ENCODE measurements around the gene LNPEP.

Gene LNPEP

DNA sequence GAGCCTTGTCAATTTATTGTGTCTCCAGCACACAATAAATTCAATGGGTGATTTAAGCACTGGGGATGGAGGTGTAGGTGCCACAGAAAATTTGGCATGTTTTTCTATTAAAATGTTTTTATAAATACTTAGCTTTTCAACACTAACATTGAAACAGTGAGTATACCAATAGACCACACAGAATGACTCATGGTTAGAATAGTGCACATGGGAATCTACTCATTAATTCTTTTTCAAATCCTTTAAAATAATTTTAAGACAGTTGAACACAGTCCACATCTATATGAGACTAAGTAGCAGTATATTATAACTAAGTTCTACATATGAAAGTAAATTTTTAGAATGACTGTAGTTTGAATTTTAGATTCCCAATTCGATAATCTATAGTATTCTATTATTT is 67.1 kb downstream of the LNPEP start:
- DNase-seq, result peak; percentile 29

DNA sequence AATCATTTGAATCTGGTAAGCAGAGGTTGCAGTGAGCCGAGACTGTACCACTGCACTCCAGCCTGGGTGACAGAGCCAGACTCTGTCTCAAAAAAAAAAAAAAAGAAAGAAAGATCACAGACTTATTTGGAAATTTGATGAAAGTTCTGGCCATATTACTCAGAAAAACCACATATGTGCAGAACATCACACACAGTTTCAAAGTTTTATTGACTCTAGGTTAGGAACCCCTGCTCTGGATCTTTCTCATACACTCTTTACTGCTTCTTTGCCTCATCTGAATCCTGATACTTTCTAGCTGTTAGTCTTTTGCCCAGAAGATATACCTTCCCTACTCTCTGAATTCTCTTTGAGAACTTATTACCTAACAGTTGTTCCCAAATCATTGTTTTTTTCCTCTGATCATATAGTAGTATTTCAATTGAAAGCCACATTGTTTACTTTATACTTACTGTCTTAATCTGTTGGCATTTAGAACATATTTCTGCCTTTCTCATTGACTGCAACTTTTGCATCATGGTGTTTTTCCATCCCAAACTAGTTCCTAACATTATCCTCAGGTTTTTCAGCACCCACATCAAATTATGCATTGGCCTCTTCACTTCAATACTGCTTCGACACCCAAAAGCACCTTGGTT is 68.7 kb downstream of the LNPEP start:
- DNase-seq, result peak; percentile 22

DNA sequence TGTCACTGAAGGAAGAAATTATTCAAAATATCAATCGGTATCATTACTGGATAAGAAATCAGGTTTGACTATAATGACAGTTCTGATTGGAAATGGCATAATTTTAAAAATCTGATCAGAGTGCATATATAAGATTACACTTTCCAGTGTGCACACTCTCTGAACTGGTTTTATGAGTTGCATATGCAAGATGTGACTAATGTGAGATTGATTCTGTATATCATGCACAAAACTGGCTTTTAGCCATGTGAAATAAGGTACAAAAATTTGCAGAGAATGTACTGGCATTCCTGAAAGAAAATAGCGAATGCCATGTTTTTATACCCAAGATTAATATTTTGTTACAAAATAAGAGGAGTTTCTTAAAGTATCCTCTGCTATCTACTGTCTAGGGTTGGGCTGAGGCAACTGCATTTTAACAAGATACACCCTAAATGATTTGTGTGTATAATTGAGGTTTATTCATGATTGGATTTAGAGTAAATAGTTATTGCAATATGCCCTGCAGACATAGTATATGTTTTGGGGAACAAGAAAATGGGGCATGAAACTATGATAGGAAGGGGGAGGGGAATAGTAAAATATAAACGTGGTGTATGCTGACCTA is 70.7 kb downstream of the LNPEP start:
- DNase-seq, result peak; percentile 72

DNA sequence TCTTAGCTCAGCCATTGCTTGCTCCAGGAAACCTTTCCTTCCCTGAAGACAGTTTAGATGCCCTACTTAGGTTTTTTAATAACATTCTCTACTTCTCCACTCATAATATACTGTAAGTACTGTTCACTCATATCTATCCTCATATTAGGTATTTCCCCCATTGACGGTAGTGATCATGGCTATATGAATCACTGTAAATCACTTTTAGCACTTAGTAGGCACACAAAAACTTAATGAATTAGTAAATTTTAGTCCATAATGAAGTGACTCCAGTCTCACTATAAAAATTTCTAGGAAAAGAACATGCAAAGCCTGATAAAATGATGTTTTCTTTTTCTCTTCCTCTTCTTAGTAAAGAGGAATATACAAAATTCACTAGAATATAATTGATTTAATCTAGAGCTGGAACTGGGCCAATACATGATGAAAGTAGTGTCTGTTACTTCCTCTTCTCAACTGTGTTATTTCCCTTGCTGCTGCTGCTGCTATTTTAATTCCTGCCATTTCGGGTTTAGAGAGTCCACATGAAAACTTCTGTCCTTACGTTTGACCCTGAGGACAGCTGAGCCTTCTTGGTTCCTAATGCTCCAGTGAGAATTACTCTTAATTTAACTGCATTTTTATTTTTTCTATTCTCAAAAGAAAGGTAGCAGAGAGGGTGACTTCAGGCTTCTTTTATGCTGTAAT is 73.5 kb downstream of the LNPEP start:
- no peak for DNase-seq

DNA sequence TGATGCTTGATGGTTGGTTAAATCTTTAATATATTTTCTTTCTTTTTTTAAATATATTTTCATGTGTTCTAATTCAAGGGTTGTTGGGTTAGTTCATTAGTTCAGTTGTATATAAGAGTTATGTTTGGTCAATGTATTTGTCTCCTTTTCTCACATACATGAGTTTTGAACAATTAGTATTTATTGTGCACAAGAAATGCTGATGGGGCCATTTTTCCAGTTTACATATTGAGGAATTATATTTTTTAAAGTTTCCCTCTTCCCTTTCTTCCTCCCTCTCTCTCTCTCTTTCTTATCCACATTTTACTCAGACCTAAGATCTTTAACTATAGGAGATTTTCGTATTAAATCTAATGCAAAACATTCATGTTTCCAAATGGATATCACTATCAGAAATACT is 74.0 kb downstream of the LNPEP start:
- no peak for DNase-seq

DNA sequence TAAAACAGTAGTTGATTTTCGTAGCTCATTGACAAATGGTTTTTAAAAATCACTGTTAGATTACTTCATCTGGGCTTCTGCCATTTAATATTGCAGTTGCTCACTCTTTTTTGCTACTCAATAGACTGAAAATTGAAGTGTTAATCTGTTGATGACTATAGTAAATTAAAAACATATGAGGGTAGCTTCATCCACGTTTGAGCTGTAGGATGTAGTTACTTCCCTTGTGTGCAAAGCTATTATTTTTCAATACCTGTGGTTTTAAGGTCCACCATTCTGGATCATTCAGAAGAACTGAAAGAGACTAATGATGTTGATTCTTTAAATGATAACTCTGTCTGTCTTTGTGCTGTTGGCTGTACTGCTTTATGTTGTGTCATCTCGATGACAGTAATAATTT is 74.7 kb downstream of the LNPEP start:
- DNase-seq, result no peak

DNA sequence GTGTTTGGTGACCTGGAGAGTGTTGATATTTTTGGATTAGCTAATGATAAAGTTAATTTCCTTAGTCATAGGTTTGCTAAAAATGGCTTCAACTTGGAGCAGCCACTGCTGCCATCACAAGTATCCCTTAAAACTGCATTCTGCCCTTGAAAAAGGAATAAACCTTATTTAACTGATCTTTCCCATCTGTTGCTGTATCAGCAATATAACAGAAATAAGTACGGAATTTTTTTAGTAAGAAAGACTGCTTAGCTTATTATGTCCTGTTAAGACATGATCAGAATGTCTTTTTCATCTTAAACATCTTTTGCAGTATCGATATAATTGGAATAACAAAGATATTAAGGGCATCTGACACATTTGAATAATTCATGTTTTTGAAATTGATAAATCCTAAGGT is 75.7 kb downstream of the LNPEP start:
- DNase-seq, result no peak

DNA sequence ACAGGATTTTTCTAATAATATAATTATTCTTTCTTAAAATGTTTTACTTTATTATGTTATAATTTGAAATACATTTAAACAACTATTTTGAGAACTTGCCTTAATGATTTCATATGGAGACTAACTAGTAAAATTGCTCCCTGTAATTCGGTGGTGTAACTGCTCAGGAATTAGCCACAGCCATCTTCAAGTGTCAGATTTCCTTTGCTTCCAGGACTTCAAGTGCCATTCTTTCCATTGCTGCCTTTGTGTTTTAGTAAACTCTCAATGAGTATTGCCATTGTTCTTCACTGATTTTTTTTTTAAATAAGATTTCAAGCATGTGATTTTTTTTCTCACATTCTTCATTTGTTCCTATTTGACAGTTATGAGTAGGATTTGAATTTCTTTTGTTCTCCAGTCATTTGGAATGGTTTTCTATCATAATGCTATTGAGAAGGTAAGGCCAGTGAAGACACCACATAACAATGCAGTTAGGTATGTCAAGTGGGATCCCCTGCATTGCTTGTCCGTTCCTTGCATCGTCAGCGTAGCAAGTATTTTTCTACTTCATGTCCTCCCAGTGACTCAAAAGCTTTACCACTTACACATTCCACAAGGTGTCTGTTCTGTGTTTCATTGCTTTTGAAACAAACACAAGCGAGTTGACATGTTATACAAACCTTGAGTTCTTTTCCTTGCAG is 83.7 kb downstream of the LNPEP start:
- peak; percentile 58 for DNase-seq

DNA sequence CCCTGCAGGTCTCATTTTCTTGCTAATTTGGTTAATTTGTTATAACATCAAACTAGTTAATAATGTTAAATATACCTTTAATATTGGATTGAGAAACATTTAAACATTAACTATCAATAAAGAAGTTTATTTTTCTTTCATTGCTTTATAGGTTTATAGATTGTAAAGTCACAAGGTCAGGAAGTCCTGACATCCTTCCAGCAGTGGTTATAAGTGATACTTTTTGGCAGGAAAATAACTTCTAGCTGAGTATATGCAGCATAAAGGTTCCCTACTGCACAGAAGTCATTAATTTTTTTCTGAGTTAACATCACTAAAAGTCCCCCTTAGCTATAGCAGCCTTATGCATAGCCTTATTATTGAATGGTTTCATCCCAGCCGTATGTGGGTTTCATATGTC is 85.5 kb downstream of the LNPEP start:
- no peak for DNase-seq

DNA sequence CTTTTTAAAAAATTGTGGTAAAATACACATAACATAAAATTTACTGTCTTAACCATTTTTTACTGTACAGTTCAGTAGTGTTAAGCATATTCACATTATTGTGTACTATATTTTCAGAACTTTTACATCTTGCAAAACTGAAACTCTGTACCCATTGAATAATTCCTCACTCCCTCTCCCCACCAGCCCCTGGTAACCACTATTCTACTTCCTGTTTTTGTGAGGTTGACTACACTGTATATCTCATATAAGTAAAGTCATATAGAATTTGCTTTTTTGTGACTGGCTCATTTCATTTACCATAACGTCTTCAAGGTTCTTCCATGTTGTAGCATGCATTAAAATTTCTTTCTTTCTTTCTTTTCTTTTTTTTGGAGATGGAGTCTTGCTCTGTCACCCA is 87.0 kb downstream of the LNPEP start:
- DNase-seq, result no peak

DNA sequence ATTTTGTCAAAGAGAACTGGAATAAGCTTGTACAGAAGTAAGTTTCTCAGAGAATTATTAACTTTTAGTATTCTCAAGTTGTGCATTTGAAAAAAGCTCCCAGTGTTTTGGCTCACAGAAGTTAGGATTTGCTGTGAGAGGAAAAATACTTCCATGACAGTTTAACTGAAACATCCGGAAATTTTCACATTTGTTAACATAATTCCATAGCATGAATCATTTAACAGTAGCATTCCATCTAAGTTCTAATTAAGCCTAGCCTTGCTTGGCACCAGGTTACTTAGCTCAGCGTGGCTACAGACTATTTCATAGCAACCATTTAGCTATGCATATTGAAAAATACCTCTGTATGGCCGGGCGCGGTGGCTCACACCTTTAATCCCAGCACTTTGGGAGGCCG is 90.8 kb downstream of the LNPEP start:
- DNase-seq, result peak; percentile 14

DNA sequence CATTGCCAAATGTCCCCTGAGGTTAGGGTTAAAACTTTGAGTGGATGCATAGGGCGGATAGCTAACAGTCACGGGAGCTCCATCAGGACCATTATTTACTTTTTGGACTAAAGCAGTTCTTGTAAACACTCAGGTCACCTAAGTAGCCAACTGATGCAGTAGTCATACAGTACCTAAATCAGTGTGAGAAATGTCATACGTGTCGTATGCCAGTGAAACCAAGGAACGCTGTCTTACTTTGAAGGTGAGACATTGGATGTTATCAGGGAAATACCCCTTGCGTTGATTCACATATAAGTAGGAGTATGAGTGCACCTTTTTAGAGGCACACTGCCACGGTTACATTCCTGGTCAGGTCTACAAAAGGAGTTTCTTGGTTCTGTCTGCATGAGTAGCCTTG is 101.9 kb downstream of the LNPEP start:
- DNase-seq, result no peak

DNA sequence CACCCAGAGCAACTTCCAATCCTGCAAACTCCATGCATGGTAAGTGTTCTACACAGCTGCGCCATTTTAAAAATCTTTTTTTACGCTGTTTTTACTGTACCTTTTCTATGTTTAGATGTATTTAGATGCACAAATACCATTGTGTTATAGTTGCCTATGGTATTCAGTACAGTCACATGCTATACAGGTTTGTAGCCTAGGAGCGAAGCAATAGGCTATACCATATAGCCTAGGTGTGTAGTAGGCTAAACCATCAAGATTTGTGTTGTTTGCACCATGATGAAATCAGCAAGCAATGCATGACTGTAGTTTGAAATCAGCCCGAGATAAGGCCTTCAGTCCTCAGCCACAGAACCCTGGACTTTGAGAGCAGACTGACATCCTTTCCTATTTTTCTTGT is 105.4 kb downstream of the LNPEP start:
- no peak for DNase-seq

DNA sequence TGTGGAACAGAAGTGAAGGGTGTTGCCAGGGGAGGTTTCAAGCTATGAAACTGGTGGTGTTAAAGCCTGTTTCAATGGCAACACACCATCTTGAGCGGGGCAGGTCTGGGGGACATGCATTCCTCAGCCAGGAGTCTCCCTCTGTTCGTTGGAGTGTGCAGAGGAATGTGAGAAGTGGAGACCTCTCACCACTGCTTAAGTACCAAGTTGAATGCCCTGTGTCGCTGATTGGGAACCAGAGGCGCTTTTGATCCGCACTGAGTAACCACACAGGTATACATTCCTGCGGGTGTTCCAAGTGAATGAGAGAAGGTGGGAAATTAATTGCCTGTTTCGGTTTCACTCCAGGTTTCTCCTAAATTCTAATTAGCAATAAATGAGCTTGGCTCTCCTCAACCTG is 107.1 kb downstream of the LNPEP start:
- DNase-seq, result no peak

DNA sequence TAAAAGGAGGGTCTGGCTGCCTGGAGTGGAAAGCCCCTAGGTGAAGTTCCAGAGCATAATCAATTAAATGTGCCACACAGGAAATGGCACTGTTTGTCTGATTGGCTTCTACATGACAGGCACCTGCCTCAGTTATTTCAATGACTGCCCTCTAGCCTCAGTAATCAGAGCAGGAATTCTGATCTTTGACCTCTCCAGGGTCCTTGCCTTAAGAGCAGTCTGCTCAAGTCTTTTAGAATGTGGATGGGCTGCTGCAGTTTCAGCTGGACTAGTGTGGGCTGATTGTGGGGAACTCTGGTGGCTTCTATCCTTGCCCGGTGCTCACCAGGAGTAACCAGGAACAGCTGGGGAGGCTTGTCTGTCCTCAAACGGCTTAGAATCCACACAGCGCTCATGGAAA is 107.6 kb downstream of the LNPEP start:
- DNase-seq, result no peak

DNA sequence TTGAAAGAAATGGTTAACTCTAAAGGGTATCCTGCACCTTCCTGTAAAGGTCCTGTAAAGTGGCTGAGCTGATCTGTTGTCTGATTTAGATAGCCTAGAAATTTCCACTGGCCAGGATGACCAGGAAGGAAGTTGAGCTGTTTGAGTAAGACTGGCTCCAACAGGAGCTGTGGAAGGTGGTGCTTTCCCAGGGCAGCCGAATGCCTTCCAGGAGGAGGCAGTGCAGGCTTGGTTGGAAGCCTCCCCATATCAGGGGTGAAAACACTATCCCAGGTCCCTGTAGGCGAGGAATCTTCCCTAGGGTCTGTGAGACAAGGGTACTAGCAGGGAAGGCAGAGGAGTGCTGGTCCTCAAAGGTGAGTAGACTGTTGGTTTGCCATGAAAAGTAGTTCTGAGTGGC is 108.2 kb downstream of the LNPEP start:
- no peak for DNase-seq

DNA sequence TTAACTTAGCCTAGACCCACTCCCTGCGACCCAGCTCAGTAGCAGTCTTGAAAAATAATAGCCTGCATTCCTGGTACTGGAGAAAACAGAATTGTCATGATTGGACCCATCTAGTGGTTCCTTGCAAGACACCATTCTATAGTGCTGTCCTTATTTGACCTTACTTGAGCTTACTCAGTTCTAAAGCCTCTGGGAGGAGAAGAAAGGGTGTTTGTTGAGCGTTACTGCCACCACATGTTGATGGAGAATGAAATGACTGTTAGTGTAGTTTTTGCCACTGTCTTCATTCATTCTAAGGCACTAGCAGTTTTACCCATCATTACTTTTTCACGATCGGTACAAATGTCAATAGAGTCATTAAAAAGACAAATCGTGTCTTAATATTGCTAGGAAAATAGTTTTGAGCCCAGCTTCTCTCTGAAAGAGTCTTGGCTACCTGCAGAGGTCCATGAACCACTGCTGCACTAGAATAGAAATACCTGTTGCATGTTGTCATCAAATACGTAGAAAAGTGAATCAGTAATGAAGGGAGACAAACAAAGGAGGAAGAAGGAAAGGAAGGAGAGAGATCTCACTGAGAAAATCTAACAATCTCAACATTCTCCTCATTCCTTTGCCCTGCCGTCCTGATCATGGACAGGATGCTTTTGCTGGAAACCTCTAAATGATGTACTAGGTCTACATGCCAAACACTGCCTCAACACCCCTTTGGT is 110.5 kb downstream of the LNPEP start:
- DNase-seq, result peak; percentile 47

DNA sequence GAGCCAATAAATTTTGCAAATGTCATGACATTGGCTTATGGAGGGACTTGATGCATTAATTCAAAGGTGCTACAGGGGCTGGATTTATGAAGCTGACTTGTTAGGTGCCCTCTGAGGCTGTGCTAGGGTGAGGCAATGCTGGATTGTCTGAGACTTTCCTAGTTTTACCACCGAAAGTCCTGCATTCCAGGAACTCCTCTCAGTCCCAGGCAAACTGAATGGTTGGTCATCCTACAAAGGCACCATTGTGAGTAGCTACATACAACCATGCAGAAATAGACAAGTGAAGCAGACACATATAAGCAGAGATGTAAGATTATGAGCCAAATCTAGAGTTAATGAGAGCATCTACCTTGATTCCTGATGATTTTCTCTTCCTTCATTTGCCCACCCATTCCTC is 111.2 kb downstream of the LNPEP start:
- no peak for DNase-seq

DNA sequence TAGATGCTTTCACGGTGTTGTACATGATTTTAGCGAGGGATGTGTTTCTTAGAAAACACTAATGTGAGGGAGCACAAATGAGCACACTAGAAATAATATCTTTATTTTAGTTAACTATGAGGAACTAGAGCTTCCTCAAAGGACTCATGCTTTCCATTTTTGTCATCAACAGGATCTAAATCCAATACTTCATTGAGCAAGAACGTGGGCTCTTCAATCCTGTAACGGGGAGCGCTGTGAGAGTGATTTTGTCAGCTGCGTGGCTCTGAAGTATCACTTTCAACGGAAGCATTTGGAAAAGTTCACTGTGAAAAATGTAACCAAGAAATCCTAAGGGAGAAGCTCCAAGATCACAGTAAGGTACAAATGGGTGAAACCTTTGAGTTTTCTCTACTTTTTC is 113.3 kb downstream of the LNPEP start:
- DNase-seq, result no peak

DNA sequence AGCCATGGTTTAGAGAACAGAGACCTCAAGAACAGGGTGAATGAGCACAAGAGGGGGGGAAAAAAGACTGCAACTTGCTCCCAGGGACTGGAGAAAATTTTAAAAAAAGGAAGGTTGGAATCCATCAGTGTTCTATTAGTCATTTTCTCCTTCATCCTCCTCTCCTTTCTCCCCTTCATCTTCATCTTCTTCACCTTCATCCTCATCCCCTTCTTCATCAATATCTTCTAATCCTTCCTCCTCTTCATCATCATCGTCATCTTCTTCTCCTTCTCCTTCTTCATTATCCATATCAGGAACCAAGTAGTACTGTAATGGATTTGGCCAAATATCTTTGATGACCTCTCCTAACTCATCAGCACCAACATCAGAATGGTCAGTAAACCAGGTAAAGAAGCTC is 120.4 kb downstream of the LNPEP start:
- DNase-seq, result no peak

DNA sequence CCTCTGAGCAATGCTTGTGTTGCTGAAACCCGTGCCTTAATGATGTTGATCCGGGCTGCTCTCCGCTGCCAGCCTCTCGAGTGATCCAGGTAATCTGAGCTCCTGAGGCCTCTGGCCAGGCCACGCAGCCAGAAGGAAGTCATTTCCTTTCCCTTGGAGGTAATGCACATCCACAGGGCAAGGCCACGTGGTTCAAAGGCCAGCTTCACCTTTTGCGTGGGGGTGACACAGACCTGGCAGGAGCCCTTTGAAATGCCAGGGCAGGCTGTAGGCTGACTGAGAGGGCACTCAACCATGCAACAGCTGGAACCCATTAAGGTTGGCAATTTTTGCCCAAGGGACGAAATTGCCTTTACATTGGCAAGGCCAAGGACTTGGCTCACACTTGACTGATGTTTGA is 126.2 kb downstream of the LNPEP start:
- DNase-seq, result no peak

DNA sequence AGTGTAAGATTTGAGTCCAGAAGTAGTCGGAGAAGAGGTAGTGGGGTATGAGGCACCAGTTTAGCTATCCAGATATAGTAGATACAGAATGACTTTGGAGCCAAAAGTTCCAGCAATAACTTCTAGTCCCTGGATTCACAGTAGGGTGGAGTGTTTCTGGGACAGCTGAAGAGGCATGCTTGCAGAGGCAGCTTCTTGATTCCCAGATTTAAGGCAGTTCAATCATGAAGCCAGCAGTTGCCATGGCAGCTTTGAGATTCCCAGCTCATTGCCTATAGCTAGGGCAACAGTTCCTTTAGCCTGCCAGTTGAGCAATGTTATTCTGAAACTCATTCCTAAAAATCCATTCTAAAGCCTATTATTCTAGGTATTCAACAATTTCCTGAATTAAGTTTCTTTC is 127.4 kb downstream of the LNPEP start:
- no peak for DNase-seq

DNA sequence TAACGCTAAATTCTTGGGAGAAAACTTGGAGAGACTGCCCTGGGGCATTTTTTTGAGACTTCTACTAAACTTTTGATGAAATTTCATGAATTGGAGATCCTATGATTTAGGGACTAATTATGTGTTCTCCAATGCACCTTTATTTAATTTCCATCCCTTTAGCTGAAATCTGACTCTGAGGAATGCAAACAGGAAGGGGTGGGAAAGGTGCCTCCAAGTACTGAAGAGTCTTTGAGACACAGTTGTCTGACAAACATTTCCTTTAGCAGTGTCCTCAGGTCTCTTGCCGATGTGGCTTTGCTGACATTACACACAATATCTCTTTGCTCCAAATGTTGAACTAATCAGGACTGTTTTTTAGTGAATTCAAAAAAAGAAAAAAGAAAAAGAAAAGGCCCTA is 129.6 kb downstream of the LNPEP start:
- DNase-seq, result no peak
